SH-SY5Y (cell line): ENCODE measurements around the gene TCF12.
A peak's percentile ranks its signal among the peaks of the same experiment; 100 is the strongest.

Experiments
- GATA2 ChIP-seq: IDR thresholded peaks from 2 replicates; pipeline ENCODE4 v1.6.1; 2011; ENCODE audit warnings: mild to moderate bottlenecking, low read depth, low read length
- GATA3 ChIP-seq: IDR thresholded peaks from 2 replicates; pipeline ENCODE4 v1.6.1; 2011; ENCODE audit warnings: low read depth, mild to moderate bottlenecking, low read length, moderate library complexity

TCF12 gene

DNA sequence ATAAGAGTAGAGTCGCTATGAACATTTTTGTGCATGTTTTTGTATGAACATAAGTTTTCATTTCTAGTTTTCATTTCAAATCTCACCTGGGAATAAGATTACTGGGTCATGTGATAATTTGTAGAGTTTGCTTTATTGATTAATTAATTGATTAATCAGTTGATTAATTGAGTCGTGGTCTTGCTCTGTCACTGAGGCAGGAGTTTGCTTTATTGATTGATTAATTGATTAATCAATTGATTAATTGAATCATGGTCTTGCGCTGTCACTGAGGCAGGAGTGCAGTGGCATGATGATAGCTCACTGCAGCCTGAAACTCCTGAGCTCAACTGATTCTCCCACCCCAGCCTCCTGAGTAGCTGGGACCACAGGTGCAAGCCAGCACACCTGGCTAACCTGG, 111.6 kb downstream of the TCF12 start:
- TF ChIP-seq GATA3: no peak
- no peak for TF ChIP-seq GATA2

DNA sequence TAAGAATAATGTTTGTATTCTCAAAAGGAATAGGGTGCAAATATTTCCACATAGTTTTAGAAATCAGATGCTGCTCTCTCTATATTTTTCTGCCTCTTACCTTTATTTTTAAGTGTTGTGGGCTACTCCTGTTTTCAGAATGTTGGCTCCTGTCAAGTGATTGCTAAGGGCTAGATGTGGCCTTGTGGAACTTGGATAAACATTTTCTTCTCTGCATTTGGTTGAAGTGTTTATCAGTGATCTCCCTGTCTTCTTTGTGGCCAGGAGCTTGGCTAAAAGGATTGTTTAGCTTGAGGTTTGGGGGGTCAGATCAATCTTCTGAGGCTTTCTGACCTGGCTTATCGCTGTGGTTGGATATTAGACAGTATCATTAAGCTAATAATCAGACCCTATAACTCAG, 112.6 kb downstream of the TCF12 start:
- no peak for TF ChIP-seq GATA3
- 0 out of 2 replicates have a peak, but pooled peaks have one; percentile 8 for TF ChIP-seq GATA2

DNA sequence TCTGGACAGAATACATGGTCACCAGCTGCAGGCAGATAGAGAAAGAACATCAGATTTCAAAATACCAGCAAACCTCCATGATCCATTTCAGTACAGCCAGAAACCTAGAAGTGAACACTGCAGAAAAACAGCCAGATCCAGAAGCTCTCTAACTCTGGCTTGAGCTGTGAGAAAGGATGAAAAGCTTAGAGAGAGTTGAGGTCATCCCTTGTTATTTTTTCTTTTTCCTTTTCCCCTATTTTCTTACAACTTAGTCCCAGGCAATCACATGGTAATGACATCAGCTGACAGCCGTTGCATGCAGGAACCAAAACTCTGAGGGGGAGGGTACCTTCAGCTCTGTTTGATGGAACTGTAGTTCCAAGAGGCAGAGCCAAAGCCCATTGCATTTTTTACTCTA, 113.2 kb downstream of the TCF12 start:
- TF ChIP-seq GATA2 (no peak), GATA3 (no peak)

DNA sequence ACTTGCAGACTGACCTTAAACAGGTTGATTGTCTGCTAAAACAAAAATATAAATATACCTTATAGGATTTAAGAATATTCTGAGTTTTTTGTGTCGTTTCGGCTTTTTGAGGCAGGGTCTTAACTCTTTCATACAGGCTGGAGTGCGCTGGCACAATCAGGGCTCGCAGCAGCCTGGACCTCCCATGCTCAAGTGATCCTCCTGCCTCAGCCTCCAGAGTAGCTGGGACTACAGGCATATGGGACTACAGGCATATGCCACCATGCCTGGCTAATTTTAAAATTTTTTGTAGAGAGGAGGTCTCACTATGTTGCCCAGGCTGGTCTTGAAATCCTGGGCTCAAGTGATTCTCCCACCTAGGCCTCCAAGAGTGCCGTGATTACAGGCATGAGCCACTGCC, 113.9 kb downstream of the TCF12 start:
- no peak for TF ChIP-seq GATA2
- no peak for TF ChIP-seq GATA3

DNA sequence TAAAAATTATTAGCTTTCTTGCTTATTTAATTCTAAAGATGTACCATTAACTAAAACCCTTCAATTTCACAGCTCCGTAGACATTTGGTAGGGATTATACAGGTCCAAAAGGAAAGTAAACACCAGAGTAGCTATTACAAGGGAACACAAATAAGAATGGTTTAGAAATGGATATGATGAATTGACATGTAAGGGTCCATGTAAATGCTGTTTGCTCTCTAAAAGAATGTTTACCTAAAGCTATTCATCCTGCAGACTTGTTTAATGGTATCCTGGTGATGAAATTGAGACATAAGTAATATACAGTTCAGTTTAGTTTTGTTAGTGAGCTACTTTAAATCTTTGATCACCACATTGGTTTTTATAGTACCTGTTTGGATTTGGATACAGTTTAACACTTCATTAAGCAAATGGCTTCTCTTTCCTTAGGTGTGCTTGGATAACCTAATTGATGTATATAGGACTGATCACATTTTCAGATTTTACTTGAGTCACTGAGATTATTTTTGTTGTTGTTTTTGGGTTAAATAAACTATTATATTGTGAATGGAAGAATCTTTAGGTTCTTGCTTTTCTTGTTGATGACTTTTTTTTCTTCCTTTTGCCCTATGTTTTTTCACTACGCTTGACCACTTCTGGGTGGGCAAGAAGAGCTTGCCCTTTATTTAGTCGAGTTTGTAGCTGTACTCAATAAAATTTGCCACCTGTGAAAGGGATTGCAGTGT, 115.4 kb downstream of the TCF12 start:
- TF ChIP-seq GATA3: no peak
- TF ChIP-seq GATA2: no peak

DNA sequence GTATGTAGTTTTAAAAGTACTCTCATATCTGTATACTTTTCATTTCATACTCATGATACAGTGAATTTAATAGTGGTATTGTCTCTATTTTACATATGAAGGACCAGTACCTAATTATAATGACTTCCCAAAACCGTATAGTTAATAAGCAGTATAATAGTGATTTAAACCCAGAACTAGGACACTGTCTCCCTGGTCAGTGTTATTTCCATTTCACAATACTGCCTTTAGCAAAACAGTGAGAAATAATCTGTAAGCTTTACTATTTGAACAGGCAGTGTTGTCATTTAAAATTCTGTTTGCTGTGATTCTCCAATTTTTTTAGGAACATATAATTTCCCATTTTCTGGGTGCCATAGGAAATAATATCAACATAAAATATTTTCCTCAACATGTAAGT, 116.2 kb downstream of the TCF12 start:
- no peak for TF ChIP-seq GATA2
- TF ChIP-seq GATA3: no peak

DNA sequence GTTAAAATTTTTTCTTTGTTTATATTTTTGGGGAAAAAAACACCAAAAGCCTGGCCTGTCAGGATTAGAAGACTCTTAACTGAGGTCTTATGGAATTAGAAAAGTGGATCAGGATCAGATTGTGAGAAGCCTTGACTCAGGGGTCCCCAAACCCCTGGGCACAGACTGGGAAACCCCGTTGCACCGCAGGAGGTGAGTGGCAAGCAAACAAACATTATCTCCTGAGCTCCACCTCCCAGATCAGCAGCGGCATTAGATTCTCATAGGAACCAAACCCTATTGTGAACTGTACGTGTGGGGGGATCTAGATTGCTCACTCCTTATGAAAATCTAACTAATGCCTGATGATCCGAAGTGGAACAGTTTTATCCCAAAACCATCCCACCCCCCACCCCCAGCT, 117.2 kb downstream of the TCF12 start:
- no peak for TF ChIP-seq GATA2
- TF ChIP-seq GATA3: no peak

DNA sequence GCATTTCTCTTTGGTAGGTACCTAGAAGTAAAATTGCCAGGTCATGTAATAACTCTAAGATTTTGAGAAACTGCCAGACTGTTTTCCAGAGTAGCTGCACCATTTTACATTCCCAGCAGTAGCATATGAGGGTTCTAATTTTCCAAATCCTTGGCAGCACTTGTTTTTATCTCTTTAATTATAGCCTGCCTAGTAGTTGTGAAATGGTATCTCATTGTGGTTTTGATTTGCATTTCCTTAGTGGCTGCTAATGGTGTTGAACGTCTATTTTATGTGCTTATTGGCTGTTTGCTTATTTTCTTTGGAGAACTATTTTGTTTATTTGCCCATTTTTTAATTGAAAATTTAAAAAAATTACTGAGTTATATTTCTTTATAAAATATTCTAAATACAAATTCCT, 117.9 kb downstream of the TCF12 start:
- TF ChIP-seq GATA2 (no peak), GATA3 (no peak)

DNA sequence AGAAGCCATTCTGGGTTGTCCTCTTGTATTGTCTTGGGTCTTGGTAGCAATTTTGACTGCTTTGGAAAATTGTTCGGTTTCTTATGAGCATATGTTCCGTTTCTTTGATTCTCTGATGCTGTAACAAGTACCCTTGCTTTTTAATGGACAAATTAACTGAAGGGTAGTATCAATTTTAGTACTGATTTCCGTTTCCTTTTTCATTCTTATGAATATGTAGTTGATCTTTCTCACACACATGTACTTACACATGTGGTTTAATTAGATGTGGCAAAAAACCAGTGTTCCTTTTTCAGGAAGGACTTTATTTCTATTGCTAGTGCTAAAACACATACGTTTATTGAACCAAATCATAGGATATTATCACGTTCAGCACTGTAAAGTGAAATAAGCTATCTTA, 119.1 kb downstream of the TCF12 start:
- TF ChIP-seq GATA2 (no peak), GATA3 (no peak)

DNA sequence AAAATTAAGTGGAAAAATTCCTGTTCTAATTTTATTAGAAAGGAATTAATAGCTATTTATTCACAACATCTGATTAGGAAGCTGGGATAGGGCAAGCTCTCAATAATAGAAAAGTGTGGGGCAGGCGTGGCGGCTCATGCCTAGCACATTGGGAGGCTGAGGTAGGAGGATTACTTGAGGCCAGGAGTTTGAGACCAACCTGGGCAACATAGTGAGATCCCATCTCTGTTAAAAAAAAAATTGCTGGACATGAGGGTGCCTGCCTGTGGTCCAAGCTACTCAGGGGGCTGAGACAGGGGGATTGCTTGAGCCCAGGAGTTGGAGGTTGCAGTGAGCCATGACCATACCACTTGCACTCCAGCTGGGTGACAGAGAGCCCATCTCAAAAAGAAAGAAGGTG, 119.6 kb downstream of the TCF12 start:
- TF ChIP-seq GATA2 (no peak), GATA3 (no peak)

DNA sequence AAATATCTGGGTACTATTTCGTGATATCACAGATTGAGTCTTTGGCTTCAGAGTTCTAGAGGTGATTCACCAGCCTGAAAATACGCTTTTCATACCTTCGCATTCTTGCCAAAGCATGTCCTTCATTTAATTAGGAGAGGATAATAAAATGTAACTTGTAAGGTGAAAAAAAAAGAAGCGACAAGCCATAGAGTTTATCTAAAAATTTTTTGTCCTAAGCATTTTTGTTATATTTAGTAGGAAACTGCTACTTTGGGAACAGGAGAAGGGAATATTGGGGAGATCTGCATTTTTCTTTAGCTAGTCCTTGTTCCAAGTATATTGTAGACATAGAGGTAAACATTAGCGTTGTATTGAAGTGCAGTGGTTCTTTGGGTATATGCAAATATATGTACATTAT, 120.1 kb downstream of the TCF12 start:
- TF ChIP-seq GATA3 (no peak), GATA2 (no peak)

DNA sequence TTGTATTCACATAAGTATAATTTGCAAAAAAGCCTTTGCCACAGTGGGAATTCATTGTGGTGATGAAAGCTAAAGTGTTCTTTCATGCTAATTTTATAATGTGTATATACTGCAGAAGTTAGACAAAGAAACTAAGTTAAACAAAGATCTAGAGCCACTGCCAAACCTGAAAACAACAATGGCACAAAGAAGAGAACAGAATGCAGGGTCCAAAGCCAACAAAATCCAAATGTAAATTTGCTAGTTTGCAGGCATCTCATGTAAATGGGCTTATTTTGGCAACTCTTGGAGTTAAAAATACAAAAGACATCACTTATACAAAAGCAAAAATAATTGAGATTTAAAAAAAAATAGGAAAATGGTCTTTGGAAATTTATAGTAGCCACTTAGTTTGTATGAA, 123.0 kb downstream of the TCF12 start:
- TF ChIP-seq GATA2 (no peak), GATA3 (no peak)

DNA sequence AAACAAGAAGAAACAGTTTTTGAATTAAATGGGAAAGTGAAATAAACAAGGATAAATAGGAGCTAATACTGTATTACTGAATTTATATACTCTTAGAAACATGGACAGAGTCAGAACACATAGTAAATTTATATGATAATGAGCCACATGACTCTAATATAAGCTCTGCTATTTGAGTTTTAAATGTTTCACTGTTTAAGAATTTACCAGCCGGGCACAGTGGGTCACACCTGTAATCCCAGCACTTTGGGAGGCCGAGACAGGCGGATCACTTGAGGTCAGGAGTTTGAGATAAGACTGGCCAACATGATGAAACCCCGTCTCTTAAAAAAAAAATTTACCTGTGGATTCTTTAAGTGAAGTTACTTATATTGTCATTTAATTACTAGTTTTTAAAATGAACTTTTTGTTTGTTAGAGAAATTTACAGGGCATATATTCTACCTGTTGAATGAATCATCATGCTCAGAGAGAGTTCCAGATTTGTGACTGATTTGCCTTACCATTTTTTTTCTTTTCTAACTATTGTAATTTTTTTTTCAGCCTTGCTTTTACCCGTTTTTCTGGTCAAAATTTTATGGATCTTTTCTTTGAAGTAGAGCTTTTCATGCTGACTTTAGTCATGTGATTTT, 125.7 kb downstream of the TCF12 start:
- TF ChIP-seq GATA3 (no peak), GATA2 (no peak)

DNA sequence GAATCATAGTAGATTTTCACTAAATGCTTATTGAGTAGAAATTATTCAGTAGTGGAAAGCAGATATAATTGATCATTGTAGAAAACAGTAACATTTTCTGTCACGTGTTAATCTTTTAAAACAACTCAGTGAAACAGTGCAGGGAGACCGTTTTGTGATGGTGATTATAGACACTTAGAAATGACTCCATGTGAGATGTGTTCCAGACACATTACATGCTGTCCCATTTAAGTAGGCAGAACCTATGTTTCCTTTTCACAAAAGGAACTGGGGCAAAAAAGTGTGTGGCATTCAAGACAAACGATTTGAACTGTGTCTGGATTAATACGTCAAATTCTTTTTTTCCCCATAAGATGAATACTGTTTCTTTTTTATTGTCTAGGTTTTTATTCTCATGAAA, 126.5 kb downstream of the TCF12 start:
- TF ChIP-seq GATA2 (no peak), GATA3 (no peak)

DNA sequence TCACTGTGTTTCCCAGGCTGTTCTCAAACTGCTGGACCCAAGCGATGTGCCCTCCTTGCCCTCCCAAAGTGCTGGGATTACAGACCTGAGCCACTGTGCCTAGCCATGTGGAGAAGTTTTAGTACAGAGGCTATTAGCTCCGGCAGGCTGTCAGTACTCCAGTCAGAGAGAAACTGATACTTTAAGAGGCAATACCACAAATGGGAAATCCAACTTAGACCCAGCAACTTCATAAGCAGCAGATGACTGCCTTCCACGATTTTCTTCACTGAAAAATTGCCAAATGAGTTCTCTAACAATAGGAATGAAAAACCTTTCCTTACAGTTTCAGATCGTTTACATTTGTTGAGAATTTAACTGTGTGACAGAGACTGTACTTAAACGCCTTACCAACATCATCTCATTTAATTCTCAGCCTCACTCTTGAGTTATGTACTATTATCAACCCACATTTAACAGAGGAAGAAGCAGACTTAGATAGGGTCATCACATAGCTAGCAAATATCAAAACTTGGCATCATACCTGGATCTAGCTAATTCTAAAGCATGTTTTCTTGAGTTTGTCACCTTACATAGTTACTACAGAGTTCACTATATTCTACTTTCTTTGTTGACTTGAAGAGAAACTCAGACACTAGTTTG, 127.4 kb downstream of the TCF12 start:
- no peak for TF ChIP-seq GATA3
- TF ChIP-seq GATA2: no peak

DNA sequence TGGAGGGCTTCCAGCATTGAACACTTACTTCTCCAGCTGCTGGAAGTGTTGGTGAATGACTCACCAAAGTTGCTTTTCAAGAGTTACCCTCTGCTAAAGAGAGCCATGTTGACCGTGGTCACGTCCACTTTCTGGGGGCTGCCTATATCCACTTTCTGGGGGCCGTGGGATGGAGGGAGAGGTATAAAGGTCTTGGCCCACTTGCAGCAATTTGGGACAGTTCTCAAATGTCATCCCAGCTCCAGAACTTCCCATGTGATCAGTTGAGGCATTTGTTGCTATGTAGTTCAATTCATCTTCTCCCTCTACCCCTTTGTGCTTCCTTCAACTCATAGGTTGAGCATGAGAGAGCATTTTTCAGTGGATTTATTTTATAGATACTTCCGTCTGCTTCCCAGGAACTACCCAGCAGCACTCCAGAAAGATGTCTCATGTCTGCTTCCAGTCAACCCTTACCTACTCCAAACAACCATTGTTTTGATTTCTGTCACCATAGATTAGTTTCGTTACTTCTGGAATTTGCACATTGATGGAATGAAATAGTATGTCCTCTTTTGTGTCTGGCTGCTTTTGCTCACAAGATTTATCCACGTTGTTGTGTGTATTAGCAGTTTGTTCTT, 130.6 kb downstream of the TCF12 start:
- TF ChIP-seq GATA2 (no peak), GATA3 (no peak)
